ENCODE results near the gene CGB1.

DNA sequence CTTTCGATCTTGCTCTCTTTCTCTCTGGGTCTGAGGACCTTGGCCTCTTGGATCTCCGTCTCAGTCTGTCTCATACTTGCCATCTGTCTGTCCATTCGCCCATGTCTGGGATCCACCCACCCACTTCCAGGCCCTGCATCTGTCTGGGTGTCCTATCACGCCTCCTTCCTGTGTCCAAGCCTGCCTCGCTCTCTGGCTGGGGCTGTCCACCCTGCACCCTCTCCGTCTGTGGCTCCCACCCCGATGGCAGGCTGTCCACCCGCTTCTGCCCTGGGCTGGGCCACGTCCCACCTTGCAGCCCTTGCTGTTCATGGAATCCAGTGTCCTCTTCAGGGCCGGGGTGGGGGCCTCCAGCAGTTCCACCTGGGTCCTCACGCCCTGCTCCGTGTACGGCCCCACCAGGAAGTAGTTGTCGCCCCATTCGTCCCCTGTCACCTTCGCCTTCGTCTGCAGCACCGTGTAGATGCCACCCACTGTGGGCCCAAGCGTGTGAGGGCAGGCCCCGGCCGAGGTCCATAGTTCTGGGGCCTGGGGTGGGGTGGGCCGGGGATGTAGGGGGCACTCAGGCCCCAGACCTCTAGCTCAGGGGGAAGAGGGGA, 45.6 kb downstream of the CGB1 start:
- TF ChIP-seq EZH2 (IDR thresholded peaks at IDR 0.05; ENCODE audit: low read length, missing control alignments), result no peak
- TF ChIP-seq, protein P1, sequence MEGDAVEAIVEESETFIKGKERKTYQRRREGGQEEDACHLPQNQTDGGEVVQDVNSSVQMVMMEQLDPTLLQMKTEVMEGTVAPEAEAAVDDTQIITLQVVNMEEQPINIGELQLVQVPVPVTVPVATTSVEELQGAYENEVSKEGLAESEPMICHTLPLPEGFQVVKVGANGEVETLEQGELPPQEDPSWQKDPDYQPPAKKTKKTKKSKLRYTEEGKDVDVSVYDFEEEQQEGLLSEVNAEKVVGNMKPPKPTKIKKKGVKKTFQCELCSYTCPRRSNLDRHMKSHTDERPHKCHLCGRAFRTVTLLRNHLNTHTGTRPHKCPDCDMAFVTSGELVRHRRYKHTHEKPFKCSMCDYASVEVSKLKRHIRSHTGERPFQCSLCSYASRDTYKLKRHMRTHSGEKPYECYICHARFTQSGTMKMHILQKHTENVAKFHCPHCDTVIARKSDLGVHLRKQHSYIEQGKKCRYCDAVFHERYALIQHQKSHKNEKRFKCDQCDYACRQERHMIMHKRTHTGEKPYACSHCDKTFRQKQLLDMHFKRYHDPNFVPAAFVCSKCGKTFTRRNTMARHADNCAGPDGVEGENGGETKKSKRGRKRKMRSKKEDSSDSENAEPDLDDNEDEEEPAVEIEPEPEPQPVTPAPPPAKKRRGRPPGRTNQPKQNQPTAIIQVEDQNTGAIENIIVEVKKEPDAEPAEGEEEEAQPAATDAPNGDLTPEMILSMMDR (conservative IDR thresholded peaks at IDR 0.05 in 1 of 2, IDR thresholded peaks at IDR 0.05 in 1 of 2; ENCODE audit: low read depth in 1 of 2, low read length in 2 of 2), result no peak
